GM18505 (cell line): Measurements from ENCODE around the gene LEMD2.

Experiments
- ATAC-seq: cut with Tn5 transposase; IDR thresholded peaks from one replicate; pipeline ENCODE4 v1.9.1; 2021; ENCODE audit not compliant: unreplicated experiment
- POLR2A ChIP-seq: IDR thresholded peaks from 4 replicates; pipeline ENCODE4 v1.6.1; 2011; ENCODE audit warnings: borderline replicate concordance; ENCODE audit not compliant: insufficient read depth, insufficient read length; ENCODE audit errors: extremely low read depth

The LEMD2 gene

DNA sequence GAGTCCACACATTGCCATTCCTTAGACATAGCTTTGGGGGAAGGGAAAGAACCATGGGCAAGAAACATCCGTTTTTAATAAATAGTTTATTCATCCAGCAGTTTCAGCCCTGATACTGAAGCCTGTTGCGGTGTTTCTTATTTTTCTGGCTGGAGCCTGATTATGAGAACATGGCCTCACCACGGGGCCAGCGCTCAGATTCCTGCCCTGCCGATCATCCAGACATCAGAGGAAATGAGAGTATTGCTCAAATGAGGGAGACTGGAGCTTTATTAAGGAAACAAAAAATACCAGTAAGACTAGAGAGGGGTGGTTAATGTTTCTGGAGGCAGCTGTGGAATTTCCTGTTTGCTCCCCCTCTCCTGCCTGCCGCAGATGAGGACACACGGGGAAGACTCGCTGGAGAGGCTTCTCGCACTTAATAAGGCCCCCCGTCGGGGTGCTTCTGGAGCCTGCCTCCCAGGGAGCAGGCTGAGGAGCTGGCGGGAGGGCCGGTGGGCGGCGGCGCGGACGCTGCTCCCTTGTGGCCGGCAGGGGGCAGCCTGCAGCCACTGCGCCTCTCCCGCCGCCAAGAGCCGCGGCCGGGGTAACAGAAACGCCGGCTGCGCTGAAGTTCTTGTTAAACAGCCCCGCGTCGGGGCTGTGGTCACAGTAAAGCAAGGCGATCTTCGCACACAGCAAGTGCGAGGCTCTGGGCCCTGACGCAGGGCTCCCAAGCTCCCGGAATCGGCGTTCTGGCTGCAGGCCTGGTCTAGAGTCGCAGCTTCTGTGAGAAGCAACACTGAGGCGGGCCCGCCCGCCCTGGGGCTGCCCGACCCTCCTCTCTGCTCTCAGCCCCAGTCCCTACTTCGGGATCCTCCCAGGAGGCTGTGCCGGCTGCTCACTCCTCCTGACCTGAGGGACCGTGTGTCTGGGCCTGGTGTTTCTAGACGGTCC is 17.5 kb downstream of the LEMD2 start:
- ATAC-seq: no peak
- TF ChIP-seq POLR2A: no peak

DNA sequence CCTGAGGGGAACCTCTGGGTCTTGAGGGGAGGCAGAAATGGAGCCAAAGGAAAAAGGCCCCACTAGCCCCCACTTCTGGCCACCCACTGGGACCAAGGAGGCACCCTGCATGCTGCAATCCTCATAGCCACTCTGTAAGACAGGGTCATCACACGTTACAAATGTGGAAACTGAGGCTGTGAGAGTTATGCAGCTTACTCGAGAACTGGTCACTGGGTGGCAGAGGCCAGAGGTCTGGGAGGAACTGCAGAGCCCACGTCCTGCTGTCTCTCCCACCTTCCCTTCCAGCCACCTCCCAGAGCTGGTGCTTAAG is 18.1 kb downstream of the LEMD2 start:
- ATAC-seq: no peak
- no peak for TF ChIP-seq POLR2A

DNA sequence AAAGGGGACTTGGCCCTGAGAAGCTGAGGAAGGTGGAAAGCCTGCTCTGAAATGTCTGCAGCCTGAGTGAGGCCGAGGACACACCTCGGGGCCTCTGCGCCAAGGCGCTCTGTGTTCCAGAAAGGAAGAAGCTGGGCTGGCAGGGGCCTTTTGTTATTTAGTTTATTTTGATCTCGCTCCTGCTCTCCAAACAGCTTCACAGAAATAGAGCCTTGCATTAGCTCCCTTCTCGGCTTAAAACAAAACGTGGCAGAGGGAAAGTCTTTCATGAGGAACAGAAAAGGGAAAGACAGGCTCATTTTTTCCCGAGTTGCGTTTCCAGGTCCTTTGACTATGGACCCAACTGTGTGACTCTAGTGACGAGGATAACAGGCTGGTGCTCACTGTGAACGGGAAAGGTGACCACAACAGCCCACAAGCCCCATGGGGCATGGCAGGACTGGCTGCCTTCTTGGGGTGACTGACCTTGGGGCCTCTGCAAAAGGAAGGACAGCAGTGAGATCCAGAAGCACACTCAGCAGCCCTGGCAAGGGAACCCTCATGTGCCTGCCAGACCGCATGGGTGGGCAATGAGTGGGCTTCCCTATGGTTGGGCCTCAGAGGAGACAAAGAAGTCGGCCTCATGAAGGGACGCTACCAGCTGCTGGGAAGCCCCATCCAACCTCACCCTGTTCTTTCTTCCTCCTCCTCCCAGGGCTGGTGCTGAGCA is 18.7 kb downstream of the LEMD2 start:
- no peak for TF ChIP-seq POLR2A
- ATAC-seq: no peak

DNA sequence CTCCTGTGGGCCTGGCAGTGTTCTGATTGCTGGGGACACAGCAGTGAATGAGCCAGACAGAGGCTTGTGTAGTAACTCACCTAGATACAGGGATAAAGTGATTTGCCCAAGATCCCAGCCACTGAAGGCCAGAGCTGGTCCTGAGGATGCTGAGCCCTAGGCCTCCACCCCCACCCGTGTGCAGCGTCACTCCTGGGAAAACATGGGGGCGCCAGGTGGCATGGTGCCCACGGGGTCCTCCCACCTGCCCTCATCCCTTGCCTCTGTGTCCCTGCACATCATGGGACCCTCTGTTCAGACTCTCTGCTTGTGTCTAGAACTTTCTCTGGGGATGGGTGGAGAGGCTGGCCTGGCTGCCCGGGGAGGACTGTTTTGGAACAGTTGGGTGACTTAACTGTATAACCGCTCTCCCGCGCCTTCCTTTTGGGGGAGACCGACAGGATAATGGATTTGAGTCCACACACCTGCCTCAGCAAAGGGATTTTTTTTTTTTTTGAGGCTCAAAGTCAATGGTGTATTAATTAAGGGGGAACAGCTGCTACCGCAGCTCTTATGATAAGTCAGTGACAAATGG is 19.6 kb downstream of the LEMD2 start:
- TF ChIP-seq POLR2A: no peak
- no peak for ATAC-seq

DNA sequence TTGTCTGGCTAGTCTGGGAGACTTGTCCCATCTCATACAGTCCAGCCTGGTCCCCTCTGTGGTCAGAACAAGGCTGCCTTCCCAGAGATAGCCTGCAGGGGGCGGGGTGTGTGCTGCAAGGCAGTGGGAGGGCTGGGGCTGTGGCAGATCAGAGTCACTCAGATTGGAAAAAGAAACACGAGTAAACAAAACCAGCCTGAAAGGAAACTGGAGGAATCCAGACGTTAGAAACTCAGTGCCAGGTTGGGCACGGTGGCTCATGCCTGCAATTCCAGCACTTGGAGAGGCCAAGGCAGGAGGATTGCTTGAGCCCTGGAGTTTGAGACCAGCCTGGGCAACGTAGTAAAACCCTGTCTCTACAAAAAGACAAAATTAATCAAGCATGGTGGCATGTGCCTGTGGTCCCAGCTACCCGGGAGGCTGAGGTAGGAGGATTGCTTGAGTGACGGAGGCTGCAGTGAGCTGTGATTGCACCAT is 20.2 kb downstream of the LEMD2 start:
- no peak for ATAC-seq

DNA sequence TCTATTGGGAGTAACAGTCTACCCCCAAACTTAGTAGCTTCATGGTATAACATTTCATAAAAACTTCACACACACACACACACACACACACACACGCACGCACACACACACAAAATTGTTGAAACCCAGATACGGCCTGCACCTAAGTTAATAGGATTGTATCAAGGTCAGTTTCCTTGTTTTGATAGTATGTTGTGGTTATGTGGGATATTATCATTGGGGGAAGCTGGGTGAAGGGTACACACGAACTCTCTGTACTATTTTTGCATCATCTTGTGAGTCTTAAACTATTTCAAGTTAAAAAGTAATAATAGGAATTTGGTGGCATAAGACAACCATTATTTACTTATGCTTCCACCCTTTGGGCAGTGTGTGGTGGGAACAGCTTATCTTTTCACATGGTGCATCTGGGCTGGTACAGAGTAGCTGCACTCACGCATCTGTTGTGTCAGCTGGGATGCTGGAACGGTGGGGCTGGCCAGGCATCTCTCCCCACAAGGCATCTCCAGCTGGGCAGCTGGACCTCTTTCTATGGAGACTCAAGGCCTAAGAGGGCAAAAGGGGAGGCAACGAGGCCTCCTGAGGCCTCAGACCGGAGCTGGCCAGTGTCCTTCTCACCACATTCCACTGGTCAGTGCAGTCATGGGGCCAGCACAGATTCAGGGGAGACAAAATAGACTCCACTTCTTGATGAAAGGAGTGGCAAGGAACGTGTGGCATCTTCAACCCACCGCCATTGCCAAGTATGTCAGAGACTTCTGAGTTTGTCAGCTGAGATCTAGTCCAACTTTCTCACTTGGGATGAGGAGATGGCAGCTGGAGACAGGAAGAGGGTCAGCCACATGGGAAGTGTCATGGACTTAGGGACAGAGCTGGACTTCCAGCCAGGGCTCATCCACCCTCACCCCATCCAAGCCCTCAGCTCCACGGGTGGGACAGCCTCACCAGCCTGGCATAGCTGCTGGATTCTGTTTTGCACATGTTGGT is 21.7 kb downstream of the LEMD2 start:
- no peak for ATAC-seq
- TF ChIP-seq POLR2A: no peak

More for the DNA sequence above, 20.2 kb downstream of the LEMD2 start:
- TF ChIP-seq POLR2A: no peak

DNA sequence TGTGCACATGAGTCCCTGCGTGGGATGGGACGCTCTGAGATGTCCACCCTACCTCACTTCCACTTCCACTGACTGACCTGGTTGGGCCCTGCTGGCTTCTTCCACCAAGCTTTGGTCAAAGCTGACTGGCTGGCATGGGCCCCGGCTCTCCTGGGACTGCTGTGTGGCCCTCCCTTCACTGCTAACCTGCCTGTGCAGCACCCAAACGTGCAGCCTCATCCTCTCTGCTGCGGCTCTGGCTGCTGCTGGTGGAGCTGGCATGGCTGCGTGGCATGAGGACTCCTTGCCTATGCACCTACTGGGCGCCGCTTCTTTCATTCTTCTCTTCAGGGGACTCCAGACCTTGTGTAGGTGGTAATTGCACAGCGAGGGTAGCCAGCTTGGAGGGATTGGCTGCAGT is 23.6 kb downstream of the LEMD2 start:
- ATAC-seq: no peak
- no peak for TF ChIP-seq POLR2A

DNA sequence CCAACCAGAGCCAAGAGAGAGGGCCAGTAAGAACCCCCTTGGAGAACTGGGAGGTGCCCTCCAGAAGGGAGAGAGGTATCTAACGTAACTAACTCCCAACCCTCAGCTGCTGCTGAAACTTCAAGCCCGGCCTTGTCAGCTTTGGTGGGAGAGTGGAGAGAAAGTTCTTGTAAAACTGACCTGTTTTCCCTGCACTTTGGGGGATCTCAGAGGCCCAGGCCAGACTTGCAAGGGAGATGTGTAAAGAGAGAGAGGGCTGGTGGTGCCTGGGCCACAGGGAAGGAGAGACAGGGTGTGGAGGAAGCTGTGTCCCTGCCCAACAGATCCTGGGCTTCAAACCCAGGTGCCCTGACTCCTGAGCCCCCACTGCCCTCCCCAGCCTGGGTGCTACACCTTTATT is 24.9 kb downstream of the LEMD2 start:
- no peak for TF ChIP-seq POLR2A
- ATAC-seq: no peak

DNA sequence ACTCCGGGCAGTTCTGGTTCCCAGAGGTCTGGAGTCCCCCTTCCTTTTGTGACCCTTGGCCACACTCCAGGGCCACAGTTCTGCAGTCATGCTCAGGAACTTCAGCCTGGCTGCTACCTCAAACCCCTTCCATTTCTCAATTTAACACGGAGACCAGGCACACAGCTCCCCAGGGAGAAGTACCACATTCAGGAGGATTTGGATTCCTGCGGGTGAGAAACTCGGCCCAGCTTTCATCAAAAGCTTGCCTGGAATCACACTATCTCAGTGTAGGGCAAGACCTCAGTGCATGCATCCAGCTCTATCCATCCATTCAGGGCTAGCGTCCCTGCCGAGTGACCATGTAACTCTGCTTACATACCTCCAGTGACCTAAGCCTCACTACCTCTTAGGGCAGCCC is 25.4 kb downstream of the LEMD2 start:
- TF ChIP-seq POLR2A: no peak

DNA sequence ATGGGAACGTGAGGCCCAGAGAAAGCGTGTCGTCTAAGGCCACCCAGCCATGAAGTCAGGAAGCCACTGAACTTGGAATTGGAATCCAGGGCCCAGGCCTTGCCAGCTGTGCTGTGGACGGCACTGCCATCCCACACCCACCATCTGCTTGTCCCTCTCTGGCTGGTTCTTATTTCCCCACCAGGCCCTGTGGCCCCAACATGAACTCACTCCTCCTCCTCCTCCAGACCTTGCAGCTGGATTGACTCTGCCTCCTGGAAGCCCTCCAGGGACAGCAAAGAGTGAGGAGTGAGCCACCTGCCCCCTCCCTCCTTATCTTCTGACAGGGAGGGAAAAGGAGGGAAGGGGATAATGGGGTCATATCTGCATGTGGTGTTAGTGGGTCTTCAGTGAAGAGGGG is 26.2 kb downstream of the LEMD2 start:
- TF ChIP-seq POLR2A: no peak
- ATAC-seq: no peak

More for the DNA sequence above, 25.4 kb downstream of the LEMD2 start:
- no peak for ATAC-seq

DNA sequence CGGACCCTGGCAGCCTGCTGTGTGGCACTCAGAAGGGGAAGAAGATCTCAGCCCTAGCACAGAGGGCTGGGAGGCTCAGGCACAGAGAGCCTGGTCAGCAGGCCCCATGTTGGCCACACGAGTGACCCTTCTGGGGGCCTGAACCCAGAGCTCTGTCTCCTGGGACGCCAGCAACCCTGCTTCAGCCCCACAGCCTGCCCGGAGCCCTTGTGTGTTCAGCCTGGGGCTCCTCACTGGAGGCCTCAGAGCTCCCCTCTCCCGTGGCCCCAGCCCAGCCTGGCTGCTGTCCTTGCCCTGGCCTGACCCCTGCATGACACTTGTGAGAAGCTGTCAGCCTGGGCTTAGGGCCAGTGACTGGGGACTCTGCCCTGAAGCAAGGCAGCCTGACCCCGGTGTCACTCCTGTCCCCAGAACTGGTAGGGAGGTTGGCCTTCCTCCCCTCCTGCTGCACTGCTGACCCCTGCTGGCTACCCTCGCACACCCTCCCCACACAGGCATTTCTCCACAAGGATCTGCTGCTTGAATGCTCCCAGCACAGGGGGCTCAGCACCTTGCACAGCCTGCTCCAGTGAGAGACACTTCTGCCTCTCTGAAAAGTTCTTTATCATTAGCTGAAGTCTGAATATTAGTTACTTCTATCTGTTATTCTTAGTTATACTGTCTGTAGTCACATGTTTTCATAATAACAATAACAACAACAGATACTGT is 26.9 kb downstream of the LEMD2 start:
- ATAC-seq: no peak
- no peak for TF ChIP-seq POLR2A

DNA sequence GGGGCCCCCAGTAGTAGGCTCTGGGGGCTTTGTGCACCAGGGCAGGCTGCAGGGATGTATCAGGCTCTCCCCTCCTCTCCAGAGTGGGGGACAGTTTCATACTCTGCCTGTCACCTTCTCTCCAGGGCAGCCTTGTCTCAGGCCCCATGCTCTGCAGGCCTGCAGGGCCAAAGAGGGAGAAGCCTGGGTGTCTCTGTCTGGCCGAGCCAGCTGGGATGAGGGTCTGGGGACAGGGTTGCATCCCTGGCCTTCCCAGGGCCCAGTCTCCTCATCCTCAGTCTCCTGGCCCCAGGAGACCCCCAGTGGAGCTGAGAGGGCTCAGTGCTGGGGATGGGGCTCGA is 27.4 kb downstream of the LEMD2 start:
- no peak for ATAC-seq

More for the DNA sequence above, 27.4 kb downstream of the LEMD2 start:
- no peak for TF ChIP-seq POLR2A
